ENCODE data around the gene FICD.

DNA sequence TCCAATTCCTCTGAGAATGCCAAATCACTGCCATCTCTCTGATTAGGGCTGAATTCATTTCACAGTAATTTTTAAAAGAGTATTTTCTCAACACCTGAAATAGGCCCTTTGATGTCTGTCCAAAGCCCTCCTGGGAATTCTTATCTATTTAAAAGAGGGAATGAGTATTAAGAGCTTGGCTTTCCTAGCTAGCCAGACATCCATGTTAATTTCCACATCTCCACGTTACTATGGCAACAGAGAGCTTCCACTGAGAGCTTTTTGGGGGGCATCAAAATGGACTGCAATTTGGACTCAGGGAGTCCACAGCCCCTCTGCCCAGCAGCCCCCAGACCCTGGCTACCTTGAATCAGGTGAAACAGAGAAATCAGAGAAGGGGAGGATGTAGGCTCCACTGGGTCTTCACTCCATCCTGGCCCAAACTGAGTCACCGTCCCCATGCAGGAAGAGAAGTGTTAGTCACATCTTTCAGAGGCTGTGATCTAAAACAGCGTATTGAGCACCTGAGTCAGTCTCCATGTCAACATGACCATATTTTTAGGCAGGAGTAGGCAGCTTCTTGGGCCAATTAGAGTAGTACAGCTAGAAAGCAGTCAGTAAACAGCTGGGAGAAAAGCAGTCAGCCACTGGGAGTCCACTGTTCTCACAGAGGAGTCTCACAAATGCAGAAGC, 7.0 kb upstream of the FICD start:
- TF ChIP-seq POLR2AphosphoS5 (IDR thresholded peaks at IDR 0.05; ENCODE audit: borderline replicate concordance, low read depth, low read length) (no peak), EZH2 (IDR thresholded peaks at IDR 0.05) (no peak)

All from SK-N-MC (cell line).